Thoracic aorta (tissue), 2 donors: Measurements from ENCODE around the gene MSH3. TPM values are rescaled to one million over a fixed set of nuclear protein-coding genes. Genes with fewer than 3 reads are reported as not detected.
"Not testable (repeated sequence)": the region's sequence is repeated elsewhere in the genome, so short reads cannot be mapped to it uniquely, and the experiment has no call there.

ENCODE experiments used
- ATAC-seq: fragments of 150-250 bp; one replicate; pipeline ENCODE4 v1.8.0; 2017; ENCODE audit warnings: low read depth; ENCODE audit not compliant: insufficient number of reproducible peaks, low FRiP score
- DNase-seq: peaks from one replicate; pipeline ENCODE4 v3.0.0-alpha.2; 2020; ENCODE audit warnings: low spot score
- H3K27ac ChIP-seq, 2 donors: fragments of 200-600 bp; sonication (generic); 1 replicate in 1 of 2; 2 replicates in 1 of 2; pipeline ENCODE4 v1.5.1; 2016; ENCODE audit warnings: mild to moderate bottlenecking in 2 of 2, moderate library complexity in 2 of 2
- H3K27me3 ChIP-seq: fragments of 200-600 bp; sonication (generic); replicated peaks from 2 replicates; pipeline ENCODE4 v1.6.0; 2016; ENCODE audit warnings: mild to moderate bottlenecking; ENCODE audit not compliant: insufficient read depth
- H3K36me3 ChIP-seq: fragments of 200-600 bp; sonication (generic); one replicate; pipeline ENCODE4 v1.5.1; 2016
- H3K4me1 ChIP-seq, 2 donors: fragments of 200-600 bp; sonication (generic); 1 replicate in 1 of 2; 2 replicates in 1 of 2; pipeline versions ENCODE4 v1.5.1 to v1.6.0; 2016; ENCODE audit warnings: low read depth in 2 of 2, mild to moderate bottlenecking in 1 of 2; ENCODE audit not compliant: control insufficient read depth in 1 of 2
- H3K4me3 ChIP-seq: fragments of 200-600 bp; sonication (generic); 2 replicates; pipeline ENCODE4 v1.5.1; 2016; ENCODE audit warnings: mild to moderate bottlenecking
- H3K9me3 ChIP-seq: fragments of 200-600 bp; sonication (generic); 2 replicates; pipeline ENCODE4 v1.5.1; 2016
- total RNA-seq, 2 donors: library from RNA; depleted of rRNA; stranded (reverse); fragments of >200 nt; gene quantifications; one replicate each; pipeline versions ENCODE4 v1.1.0 to v1.2.3, GENCODE V29; 2016
- TF ChIP-seq, protein P1 (sequence below): fragments of 200-600 bp; sonication (generic); IDR thresholded peaks from one replicate; pipeline ENCODE4 v1.5.1; 2019; ENCODE audit warnings: antibody characterized with exemption

Gene MSH3
- total RNA-seq, 2 donors from 2014 or later = 12.3 to 12.9 TPM

DNA sequence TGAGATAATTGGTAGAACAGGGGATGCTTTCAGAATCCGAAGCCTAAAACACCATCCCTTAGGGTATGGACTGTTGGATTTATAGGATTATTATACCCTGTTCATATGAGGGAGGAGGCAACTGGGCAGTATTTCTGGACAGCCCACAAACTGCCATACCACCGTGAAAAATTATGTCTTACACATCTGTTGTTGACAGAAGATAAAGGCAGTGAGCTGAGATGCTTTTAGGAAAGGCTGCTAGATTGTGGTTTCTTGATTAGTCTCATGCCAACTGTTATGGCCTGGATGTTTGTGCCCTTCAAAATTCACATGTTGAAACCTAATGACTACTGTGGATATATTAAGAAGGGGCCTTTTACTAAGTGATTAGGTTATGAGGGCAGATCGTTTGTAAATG, 84.0 kb downstream of the MSH3 start:
- H3K36me3 ChIP-seq = peaks cover 4% of the 10 kb centered on the region
- H3K4me3 ChIP-seq = no peak overlapping the region
- H3K27ac ChIP-seq = no peak overlapping the region
- H3K4me1 ChIP-seq = no peaks in the 10 kb centered on the region
- ATAC-seq (no peak), DNase-seq (no peak)
- TF ChIP-seq, protein P1, sequence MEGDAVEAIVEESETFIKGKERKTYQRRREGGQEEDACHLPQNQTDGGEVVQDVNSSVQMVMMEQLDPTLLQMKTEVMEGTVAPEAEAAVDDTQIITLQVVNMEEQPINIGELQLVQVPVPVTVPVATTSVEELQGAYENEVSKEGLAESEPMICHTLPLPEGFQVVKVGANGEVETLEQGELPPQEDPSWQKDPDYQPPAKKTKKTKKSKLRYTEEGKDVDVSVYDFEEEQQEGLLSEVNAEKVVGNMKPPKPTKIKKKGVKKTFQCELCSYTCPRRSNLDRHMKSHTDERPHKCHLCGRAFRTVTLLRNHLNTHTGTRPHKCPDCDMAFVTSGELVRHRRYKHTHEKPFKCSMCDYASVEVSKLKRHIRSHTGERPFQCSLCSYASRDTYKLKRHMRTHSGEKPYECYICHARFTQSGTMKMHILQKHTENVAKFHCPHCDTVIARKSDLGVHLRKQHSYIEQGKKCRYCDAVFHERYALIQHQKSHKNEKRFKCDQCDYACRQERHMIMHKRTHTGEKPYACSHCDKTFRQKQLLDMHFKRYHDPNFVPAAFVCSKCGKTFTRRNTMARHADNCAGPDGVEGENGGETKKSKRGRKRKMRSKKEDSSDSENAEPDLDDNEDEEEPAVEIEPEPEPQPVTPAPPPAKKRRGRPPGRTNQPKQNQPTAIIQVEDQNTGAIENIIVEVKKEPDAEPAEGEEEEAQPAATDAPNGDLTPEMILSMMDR = no peak
- no peaks in the 10 kb centered on the region for H3K9me3 ChIP-seq
- H3K27me3 ChIP-seq = no peaks in the 10 kb centered on the region

DNA sequence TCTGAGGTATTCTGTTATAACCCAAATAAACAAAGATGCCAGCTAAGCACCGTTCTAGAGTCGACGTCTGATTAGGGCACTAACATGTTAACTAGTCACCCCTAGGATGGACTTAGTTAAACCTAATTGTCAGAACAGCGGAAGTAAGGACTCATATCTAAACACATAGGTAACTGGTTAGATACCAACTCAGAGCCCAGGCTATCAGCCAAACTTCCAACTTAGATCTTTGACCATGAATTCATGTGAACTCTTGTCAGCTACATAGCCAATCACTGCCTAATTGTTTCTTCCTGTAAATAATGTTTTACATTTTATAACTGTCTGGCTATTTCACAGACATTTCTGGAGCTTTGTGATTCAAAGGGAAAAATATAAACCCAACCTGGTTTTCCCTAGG, 84.6 kb downstream of the MSH3 start:
- Histone ChIP-seq H3K9me3 (no peaks in the 10 kb centered on the region), H3K27me3 (no peaks in the 10 kb centered on the region), H3K36me3 (peaks cover 4% of the 10 kb centered on the region), H3K27ac (no peak overlapping the region), H3K4me3 (no peak overlapping the region), H3K4me1 (no peaks in the 10 kb centered on the region)
- no peak for ATAC-seq
- TF ChIP-seq, protein P1 = no peak
- no peak for DNase-seq

DNA sequence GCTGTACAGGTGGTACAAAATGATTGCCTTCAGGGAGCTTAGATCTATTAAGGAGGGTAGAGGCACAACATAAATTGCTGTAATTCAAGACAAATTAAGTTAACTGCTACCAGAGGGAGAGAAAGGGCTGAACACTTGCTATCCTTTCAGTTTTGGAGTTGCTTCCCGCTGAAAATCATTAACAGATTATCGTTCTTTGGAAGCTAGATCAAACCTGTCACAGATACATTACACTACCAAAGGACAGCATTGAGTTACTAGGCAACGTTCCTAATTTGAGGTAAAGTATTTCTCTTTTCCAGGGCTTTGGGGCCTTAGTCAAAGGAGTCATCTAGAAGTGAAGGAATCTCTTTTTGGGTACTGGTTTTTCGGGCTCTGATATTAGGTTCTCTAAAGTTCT, 85.0 kb downstream of the MSH3 start:
- Histone ChIP-seq H3K36me3 (peaks cover 4% of the 10 kb centered on the region), H3K9me3 (no peaks in the 10 kb centered on the region), H3K4me1 (no peaks in the 10 kb centered on the region), H3K27ac (no peak overlapping the region), H3K4me3 (no peak overlapping the region), H3K27me3 (no peaks in the 10 kb centered on the region)
- DNase-seq (no peak), ATAC-seq (no peak)
- TF ChIP-seq, protein P1 = no peak

DNA sequence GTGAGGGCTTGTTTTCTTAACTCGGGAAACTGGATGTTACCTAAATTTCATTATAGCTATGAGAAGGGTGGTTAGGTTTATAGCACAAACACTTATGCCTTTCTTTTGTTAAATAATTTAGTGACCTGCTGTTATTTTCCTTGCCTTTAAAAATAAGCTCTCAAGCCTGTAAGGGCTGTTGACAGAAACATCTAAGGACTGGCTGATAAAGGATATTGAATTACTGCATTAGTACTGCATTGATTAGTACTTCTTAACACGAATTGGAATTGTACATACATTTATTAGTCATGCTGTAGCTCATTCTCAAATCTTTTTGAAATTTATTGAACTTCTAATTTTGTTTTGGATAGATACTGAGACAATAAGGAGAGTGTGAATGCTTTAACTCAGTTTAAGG, 85.4 kb downstream of the MSH3 start:
- no peak for DNase-seq
- Histone ChIP-seq H3K4me3 (no peak overlapping the region), H3K36me3 (peaks cover 7% of the 10 kb centered on the region), H3K27ac (no peak overlapping the region), H3K9me3 (no peaks in the 10 kb centered on the region), H3K27me3 (no peaks in the 10 kb centered on the region), H3K4me1 (no peaks in the 10 kb centered on the region)
- ATAC-seq = no peak
- TF ChIP-seq, protein P1 = no peak

DNA sequence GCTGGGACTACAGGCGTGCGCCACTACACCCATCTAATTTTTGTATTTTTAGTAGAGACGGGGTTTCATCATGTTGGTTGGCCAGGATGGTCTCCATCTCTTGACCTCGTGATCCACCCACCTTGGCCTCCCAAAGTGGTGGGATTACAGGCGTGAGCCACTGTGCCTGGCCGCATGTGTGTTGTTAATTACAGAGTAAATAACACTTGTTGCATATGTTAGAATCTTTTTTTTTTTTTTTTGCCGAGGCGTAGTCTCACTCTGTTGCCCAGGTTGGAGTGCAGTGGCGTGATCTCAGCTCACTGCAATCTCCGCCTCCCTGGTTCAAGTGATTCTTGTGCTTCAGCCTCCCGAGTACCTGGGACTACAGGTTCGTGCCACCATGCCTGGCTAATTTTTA, 86.0 kb downstream of the MSH3 start:
- DNase-seq, H3K36me3 ChIP-seq, H3K4me1 ChIP-seq, H3K9me3 ChIP-seq, H3K27ac ChIP-seq, H3K4me3 ChIP-seq, ATAC-seq, H3K27me3 ChIP-seq: not testable (repeated sequence)

DNA sequence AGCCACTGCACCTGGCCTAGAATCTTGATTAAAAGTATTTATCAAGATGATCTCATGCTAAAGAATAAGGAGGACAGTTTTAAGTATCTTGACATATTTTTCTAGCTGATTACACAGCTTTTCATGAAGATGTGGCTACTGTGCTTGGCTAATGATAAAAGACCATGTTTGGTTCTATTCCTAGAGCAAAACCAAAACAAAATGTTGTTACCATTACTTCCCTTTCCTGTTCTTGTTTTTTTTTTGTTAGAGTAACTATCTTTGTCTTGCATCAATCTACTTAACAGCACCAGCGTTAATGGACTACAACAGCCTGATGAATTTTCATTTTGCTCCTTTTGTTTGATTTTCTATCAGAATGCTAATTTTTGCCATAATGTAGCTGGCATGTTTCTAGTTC, 86.5 kb downstream of the MSH3 start:
- H3K9me3 ChIP-seq = no peaks in the 10 kb centered on the region
- H3K27me3 ChIP-seq = no peaks in the 10 kb centered on the region
- H3K36me3 ChIP-seq = peaks cover 7% of the 10 kb centered on the region
- H3K4me3 ChIP-seq = no peak overlapping the region
- H3K4me1 ChIP-seq = no peaks in the 10 kb centered on the region
- ATAC-seq (no peak), DNase-seq (no peak)
- TF ChIP-seq, protein P1 = no peak
- no peak overlapping the region for H3K27ac ChIP-seq
